MCF 10A (cell line): Measurements from ENCODE around the gene TRMT61A. TPM values are rescaled to one million over a fixed set of nuclear protein-coding genes. Genes with fewer than 3 reads are reported as not detected.

Experiments used
- BruUV-seq: library from RNA; stranded (reverse); fragments of 400-500 nt; replicated peaks from 2 replicates; lab custom pipeline; 2021; lab: Mats Ljungman, UMichigan
- CTCF ChIA-PET: fragments of 300-600 bp; sonication (Branson Sonifier 250); formaldehyde crosslinking; extraction: SDS; loops from one replicate; lab custom pipeline; 2021; ENCODE audit warnings: antibody characterized with exemption, inconsistent platforms; lab: Yijun Ruan, JAX
- POLR2A ChIA-PET: fragments of 300-600, 350-650 bp; sonication (Branson Sonifier 250); formaldehyde crosslinking; extraction: SDS; loops from one replicate; lab custom pipeline; 2020; ENCODE audit warnings: antibody characterized with exemption, inconsistent platforms; lab: Yijun Ruan, JAX
- DNase-seq: peaks from one replicate; pipeline ENCODE4 v3.0.0-alpha.2; 2018; ENCODE audit not compliant: unreplicated experiment
- H3K27ac Mint-ChIP-seq: one replicate; pipeline ENCODE4 v1.8.0; 2022; ENCODE audit warnings: mild to moderate bottlenecking, low read depth, mixed read lengths; ENCODE audit not compliant: unreplicated experiment
- H3K27me3 Mint-ChIP-seq: one replicate; pipeline ENCODE4 v1.8.0; 2022; ENCODE audit warnings: mixed read lengths; ENCODE audit not compliant: insufficient read depth, unreplicated experiment
- H3K36me3 Mint-ChIP-seq: one replicate; pipeline ENCODE4 v1.8.0; 2022; ENCODE audit warnings: mild to moderate bottlenecking, moderate library complexity, mixed read lengths; ENCODE audit not compliant: insufficient read depth, unreplicated experiment
- H3K4me1 Mint-ChIP-seq: one replicate; pipeline ENCODE4 v1.8.0; 2022; ENCODE audit warnings: mixed read lengths; ENCODE audit not compliant: insufficient read depth, unreplicated experiment
- H3K4me3 Mint-ChIP-seq: one replicate; pipeline ENCODE4 v1.8.0; 2022; ENCODE audit warnings: mild to moderate bottlenecking, moderate library complexity, mixed read lengths; ENCODE audit not compliant: unreplicated experiment
- H3K9me3 Mint-ChIP-seq: one replicate; pipeline ENCODE4 v1.8.0; 2022; ENCODE audit warnings: mixed read lengths; ENCODE audit not compliant: unreplicated experiment
- CTCF ChIP-seq: fragments of 200-600 bp; IDR thresholded peaks from one replicate; pipeline ENCODE4 v1.8.0; 2022; ENCODE audit warnings: antibody characterized with exemption, mild to moderate bottlenecking; ENCODE audit not compliant: unreplicated experiment
- intact Hi-C: fragments of 100-400 bp; cut with micrococcal nuclease; formaldehyde crosslinking; loops from 2 replicates; pipeline ENCODE4 v1.14.1; 2022
- total RNA-seq: library from RNA; stranded (reverse); gene quantifications from 2 replicates; pipeline ENCODE4 v1.2.3, GENCODE V29; 2022

Gene TRMT61A
- total RNA-seq, 1 experiment from 2014 or later: 15.8 TPM

- no TSS peak for BruUV-seq
- TF ChIP-seq CTCF: no peak
- Mint-ChIP-seq H3K4me1 (peaks cover 16% of the 10 kb centered on the region), H3K9me3 (no peaks in the 10 kb centered on the region), H3K27ac (no peak overlapping the region), H3K4me3 (peak overlapping the region; percentile 70), H3K36me3 (peaks cover 6% of the 10 kb centered on the region), H3K27me3 (no peaks in the 10 kb centered on the region)
- intact Hi-C loops: loop anchor here (2.0 kb wide), 1 partner anchor 19 kb away; no protein-coding TSS in a partner anchor
- DNase-seq: no peak
- ChIA-PET CTCF (interaction anchor here (0.5 to 7.0 kb wide), 5 partner anchors 8 to 199 kb away, joined by 3 to 126 read pairs (median 7); no protein-coding TSS in a partner anchor), POLR2A (interaction anchor here (1.0 to 4.7 kb wide), 2 partner anchors 18 to 20 kb away, joined by 3 to 52 read pairs; no protein-coding TSS in a partner anchor)
These were observed 6.9 kb upstream of the TRMT61A start for GRCh38 chr14:103521951-103522563.

GRCh38 chr14:103522649-103523574 lies 6.1 kb upstream of the TRMT61A start, which contains the start of gene CKB:
Gene CKB, minus strand, starts transcription at chr14:103522830. Its CDS starts 337 bp downstream, at chr14:103522493.
- intact Hi-C loops: no loop called here
- H3K27me3 Mint-ChIP-seq: no peaks in the 10 kb centered on the region
- POLR2A ChIA-PET: interaction anchor here (1.0 kb wide), 1 partner anchor 18 kb away, joined by 3 read pairs; no protein-coding TSS in a partner anchor
- H3K9me3 Mint-ChIP-seq: no peaks in the 10 kb centered on the region
- no TSS peak for BruUV-seq
- peaks cover 6% of the 10 kb centered on the region for H3K36me3 Mint-ChIP-seq
- CTCF ChIA-PET: interaction anchor here (0.5 to 0.7 kb wide), 2 partner anchors 23 to 130 kb away, joined by 3 read pairs; no protein-coding TSS in a partner anchor
- peaks cover 22% of the 10 kb centered on the region for H3K4me1 Mint-ChIP-seq
- peak within 1 kb of the TSS; percentile 70 for H3K4me3 Mint-ChIP-seq
- DNase-seq: no peak
- no peak for TF ChIP-seq CTCF
- H3K27ac Mint-ChIP-seq: no peak within 1 kb of the TSS

GRCh38 chr14:103523575-103523954 lies 5.4 kb upstream of the TRMT61A start:
- intact Hi-C loops: no loop called here
- no peaks in the 10 kb centered on the region for H3K27me3 Mint-ChIP-seq
- peaks cover 6% of the 10 kb centered on the region for H3K36me3 Mint-ChIP-seq
- BruUV-seq: no TSS peak
- H3K27ac Mint-ChIP-seq: no peak overlapping the region
- no peak for TF ChIP-seq CTCF
- no peak for DNase-seq
- no peaks in the 10 kb centered on the region for H3K9me3 Mint-ChIP-seq
- CTCF ChIA-PET: no interaction called here
- H3K4me1 Mint-ChIP-seq: peaks cover 19% of the 10 kb centered on the region
- H3K4me3 Mint-ChIP-seq: no peak overlapping the region
- POLR2A ChIA-PET: no interaction called here
